Measurements from ENCODE around the gene CDH23. TPM values are rescaled to one million over a fixed set of nuclear protein-coding genes. Genes with fewer than 3 reads are reported as not detected.

CDH23 gene
- total and polyA plus RNA-seq, 10 of the 15 experiments (the other 5 are each of a cell fraction or from before 2014, with no cell fraction given), result 0.09 to 0.40 (median 0.15) TPM; not detected in 1

DNA sequence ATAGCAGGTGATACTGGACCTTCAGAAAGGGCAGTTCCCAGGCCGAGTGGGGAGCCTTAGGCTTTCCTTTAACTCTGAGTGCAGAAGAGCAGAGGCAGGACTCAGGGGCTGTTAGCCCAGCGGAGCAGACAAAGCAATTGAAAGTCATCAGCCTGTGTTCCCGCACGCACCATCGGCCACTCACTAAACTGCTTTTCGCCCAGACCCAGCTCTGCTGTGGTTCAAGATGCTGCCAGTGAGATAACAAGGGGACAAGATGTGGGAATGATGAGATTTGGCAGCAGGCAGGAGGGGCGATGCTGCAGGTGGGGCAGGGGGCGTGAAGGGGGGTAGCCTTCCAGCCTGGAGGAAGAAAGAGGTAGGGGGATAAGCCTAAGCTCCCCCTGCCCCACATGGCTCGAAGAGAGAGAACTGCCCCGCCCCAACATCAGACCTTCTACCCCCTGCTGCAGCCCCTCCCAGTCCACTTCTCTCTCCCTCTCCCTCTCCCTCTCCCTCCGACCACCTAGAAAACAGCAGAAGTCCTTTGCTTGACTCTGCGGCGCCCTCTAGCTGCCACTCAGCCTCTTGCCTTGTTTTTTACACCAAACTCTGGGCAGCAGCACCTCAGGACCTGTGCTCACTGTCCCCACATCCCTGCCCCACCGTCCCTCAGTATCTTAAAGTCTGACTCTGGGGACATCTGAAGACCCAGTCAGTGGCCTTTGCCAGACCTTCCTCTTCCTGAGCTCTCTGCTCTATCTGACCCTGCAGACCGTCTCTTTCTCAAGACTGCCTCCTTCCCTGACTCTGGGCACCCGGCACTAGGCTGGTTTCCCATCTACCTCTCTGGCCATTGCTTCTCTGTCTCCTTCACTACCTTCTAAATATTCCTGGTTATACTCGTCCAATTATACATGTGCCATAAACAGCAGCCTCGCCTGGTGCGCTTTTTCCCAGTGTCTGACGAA is 212.4 kb downstream of the CDH23 start:
- Histone ChIP-seq H2AFZ (ENCODE audit: control insufficient read depth, low read depth, low read length) (no peak overlapping the region), H3K36me3 (ENCODE audit: control insufficient read depth in 2 of 2, insufficient read depth in 2 of 2, low read length in 1 of 2) (no peaks in the 10 kb centered on the region), H3K27me3 (replicated peaks in 1 of 2; ENCODE audit: control insufficient read depth in 2 of 2, insufficient read depth in 2 of 2, low read length in 1 of 2) (no peaks in the 10 kb centered on the region; a peak in 2 of 4 replicates), H3K4me2 (ENCODE audit: control insufficient read depth, insufficient read depth) (no peak overlapping the region), H3K9ac (ENCODE audit: control insufficient read depth, insufficient read depth, low read length) (no peak overlapping the region), H3K9me3 (replicated peaks; ENCODE audit: control insufficient read depth, insufficient read depth, low read length) (no peaks in the 10 kb centered on the region), H3K79me2 (ENCODE audit: control insufficient read depth, insufficient read depth, low read length) (no peaks in the 10 kb centered on the region), H4K20me1 (ENCODE audit: control insufficient read depth, insufficient read depth) (no peaks in the 10 kb centered on the region), H3K4me1 (ENCODE audit: control insufficient read depth, insufficient read depth, low read length) (no peaks in the 10 kb centered on the region), H3K4me3 (no peak overlapping the region), H3K27ac (ENCODE audit: control insufficient read depth, insufficient read depth) (no peak overlapping the region)
- POLR2A ChIA-PET, result interaction anchor here (0.7 kb wide), 2 partner anchors 361 to 1084 kb away, joined by 3 to 4 read pairs; no protein-coding TSS in a partner anchor
- ATAC-seq (peak; percentile 82), DNase-seq (ENCODE audit: low read depth, low spot score) (no peak), FAIRE-seq (peak; percentile 52)
- in situ Hi-C loops (cut with MboI), result no loop called here
- intact Hi-C loops (cut with micrococcal nuclease; ENCODE audit: unreplicated experiment), result loop anchor here (2.0 kb wide), 1 partner anchor 290 kb away; the partner anchor contains the start of gene SLC29A3
- SMC1A ChIA-PET (ENCODE audit: uncharacterized antibody, unreplicated experiment), result interaction anchor here (0.7 to 1.8 kb wide), 6 partner anchors 18 to 291 kb away, joined by 3 to 8 read pairs (median 4); no protein-coding TSS in a partner anchor
- 50% methylated on average over 15 of the region's 20 CpGs for WGBS (ENCODE audit: insufficient coverage, insufficient replicate concordance, low lambda C conversion rate, missing lambda C conversion rate)
- RAD21 ChIA-PET (ENCODE audit: unreplicated experiment), result interaction anchor here (0.5 kb wide), 1 partner anchor 290 kb away, joined by 3 read pairs; the partner anchor contains the start of gene SLC29A3
- CTCF ChIA-PET, result interaction anchor here (0.6 to 7.9 kb wide), 23 partner anchors 10 to 317 kb away, joined by 3 to 64 read pairs (median 5); partner anchors contain the start of gene SLC29A3
- BruUV-seq (replicated peaks), result no TSS peak
- no peak for TF ChIP-seq TBL1XR1 (IDR thresholded peaks at IDR 0.05; ENCODE audit: low read depth, low read length)
- TF ChIP-seq, protein P1, sequence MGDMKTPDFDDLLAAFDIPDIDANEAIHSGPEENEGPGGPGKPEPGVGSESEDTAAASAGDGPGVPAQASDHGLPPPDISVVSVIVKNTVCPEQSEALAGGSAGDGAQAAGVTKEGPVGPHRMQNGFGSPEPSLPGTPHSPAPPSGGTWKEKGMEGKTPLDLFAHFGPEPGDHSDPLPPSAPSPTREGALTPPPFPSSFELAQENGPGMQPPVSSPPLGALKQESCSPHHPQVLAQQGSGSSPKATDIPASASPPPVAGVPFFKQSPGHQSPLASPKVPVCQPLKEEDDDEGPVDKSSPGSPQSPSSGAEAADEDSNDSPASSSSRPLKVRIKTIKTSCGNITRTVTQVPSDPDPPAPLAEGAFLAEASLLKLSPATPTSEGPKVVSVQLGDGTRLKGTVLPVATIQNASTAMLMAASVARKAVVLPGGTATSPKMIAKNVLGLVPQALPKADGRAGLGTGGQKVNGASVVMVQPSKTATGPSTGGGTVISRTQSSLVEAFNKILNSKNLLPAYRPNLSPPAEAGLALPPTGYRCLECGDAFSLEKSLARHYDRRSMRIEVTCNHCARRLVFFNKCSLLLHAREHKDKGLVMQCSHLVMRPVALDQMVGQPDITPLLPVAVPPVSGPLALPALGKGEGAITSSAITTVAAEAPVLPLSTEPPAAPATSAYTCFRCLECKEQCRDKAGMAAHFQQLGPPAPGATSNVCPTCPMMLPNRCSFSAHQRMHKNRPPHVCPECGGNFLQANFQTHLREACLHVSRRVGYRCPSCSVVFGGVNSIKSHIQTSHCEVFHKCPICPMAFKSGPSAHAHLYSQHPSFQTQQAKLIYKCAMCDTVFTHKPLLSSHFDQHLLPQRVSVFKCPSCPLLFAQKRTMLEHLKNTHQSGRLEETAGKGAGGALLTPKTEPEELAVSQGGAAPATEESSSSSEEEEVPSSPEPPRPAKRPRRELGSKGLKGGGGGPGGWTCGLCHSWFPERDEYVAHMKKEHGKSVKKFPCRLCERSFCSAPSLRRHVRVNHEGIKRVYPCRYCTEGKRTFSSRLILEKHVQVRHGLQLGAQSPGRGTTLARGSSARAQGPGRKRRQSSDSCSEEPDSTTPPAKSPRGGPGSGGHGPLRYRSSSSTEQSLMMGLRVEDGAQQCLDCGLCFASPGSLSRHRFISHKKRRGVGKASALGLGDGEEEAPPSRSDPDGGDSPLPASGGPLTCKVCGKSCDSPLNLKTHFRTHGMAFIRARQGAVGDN (IDR thresholded peaks at IDR 0.05), result no peak
- TF ChIP-seq, protein P2, sequence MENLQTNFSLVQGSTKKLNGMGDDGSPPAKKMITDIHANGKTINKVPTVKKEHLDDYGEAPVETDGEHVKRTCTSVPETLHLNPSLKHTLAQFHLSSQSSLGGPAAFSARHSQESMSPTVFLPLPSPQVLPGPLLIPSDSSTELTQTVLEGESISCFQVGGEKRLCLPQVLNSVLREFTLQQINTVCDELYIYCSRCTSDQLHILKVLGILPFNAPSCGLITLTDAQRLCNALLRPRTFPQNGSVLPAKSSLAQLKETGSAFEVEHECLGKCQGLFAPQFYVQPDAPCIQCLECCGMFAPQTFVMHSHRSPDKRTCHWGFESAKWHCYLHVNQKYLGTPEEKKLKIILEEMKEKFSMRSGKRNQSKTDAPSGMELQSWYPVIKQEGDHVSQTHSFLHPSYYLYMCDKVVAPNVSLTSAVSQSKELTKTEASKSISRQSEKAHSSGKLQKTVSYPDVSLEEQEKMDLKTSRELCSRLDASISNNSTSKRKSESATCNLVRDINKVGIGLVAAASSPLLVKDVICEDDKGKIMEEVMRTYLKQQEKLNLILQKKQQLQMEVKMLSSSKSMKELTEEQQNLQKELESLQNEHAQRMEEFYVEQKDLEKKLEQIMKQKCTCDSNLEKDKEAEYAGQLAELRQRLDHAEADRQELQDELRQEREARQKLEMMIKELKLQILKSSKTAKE (IDR thresholded peaks at IDR 0.05; ENCODE audit: low read depth, poor library complexity, severe bottlenecking), result no peak
- TF ChIP-seq RAD21 (IDR thresholded peaks at IDR 0.05; ENCODE audit: insufficient read depth, low read depth, low read length), result peak; percentile 64
- 0 out of 2 replicates have a peak, but pooled peaks have one; percentile 20 for TF ChIP-seq YY1 (IDR thresholded peaks at IDR 0.05; ENCODE audit: low read depth, low read length)
- TF ChIP-seq TARDBP (IDR thresholded peaks at IDR 0.05; ENCODE audit: borderline replicate concordance), result no peak
- no peak for TF ChIP-seq BHLHE40 (IDR thresholded peaks at IDR 0.05; ENCODE audit: borderline replicate concordance in 1 of 2, low read depth in 2 of 2, low read length in 1 of 2)
- TF ChIP-seq CHD2 (IDR thresholded peaks at IDR 0.05; ENCODE audit: borderline replicate concordance, low read depth, low read length), result no peak
- TF ChIP-seq NFYB (IDR thresholded peaks at IDR 0.05; ENCODE audit: insufficient read depth, low read depth, low read length), result no peak
- peak; percentile 75 for TF ChIP-seq SMC3 (IDR thresholded peaks at IDR 0.05; ENCODE audit: borderline replicate concordance, low read length)
- TF ChIP-seq ASH2L (IDR thresholded peaks at IDR 0.05; ENCODE audit: borderline replicate concordance, low read depth), result no peak
- TF ChIP-seq, protein P3, sequence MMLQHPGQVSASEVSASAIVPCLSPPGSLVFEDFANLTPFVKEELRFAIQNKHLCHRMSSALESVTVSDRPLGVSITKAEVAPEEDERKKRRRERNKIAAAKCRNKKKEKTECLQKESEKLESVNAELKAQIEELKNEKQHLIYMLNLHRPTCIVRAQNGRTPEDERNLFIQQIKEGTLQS (IDR thresholded peaks at IDR 0.05; ENCODE audit: borderline replicate concordance, extremely low read depth, low read depth, low read length), result no peak
- no peak for TF ChIP-seq YBX1 (IDR thresholded peaks at IDR 0.05)

Measured in GM12878 (cell line).